ENCODE measurements around the gene ZDHHC13.

ZDHHC13 gene

DNA sequence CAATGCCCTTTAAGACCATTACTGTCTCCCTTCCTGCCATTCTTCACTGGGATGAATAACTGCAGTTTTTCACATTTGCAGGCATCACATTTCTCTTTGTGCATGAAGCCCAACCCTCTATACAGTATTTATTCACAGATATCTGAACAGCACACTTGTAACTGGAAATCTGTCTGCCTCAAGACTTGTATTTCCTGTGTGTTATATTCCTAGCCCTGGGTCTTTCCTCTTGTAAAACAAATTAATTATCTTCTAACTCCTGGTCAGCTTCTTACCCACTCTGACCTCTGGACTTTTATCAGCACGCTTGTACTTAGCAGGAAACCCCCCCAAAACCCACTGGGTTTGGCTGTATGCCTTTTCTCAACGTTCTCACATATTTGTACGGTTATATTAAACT lies 82.8 kb downstream of the ZDHHC13 start:
- no peak overlapping the region for H3K9ac ChIP-seq
- no peaks in the 10 kb centered on the region for H3K79me2 ChIP-seq
- H3K9me3 ChIP-seq (ENCODE audit: control insufficient read depth, low read length): no peaks in the 10 kb centered on the region
- H3K4me3 ChIP-seq (ENCODE audit: low read depth, low read length): no peak overlapping the region
- TF ChIP-seq, protein P1, sequence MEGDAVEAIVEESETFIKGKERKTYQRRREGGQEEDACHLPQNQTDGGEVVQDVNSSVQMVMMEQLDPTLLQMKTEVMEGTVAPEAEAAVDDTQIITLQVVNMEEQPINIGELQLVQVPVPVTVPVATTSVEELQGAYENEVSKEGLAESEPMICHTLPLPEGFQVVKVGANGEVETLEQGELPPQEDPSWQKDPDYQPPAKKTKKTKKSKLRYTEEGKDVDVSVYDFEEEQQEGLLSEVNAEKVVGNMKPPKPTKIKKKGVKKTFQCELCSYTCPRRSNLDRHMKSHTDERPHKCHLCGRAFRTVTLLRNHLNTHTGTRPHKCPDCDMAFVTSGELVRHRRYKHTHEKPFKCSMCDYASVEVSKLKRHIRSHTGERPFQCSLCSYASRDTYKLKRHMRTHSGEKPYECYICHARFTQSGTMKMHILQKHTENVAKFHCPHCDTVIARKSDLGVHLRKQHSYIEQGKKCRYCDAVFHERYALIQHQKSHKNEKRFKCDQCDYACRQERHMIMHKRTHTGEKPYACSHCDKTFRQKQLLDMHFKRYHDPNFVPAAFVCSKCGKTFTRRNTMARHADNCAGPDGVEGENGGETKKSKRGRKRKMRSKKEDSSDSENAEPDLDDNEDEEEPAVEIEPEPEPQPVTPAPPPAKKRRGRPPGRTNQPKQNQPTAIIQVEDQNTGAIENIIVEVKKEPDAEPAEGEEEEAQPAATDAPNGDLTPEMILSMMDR (IDR thresholded peaks at IDR 0.05): no peak
- no peaks in the 10 kb centered on the region for H3K36me3 ChIP-seq (ENCODE audit: control insufficient read depth, insufficient read depth, low read length)
- no peak overlapping the region for H3K27ac ChIP-seq
- H3K4me2 ChIP-seq (ENCODE audit: low read length): no peak overlapping the region
- no peaks in the 10 kb centered on the region for H3K27me3 ChIP-seq (ENCODE audit: control insufficient read depth, insufficient read depth, low read length)
- H3K4me1 ChIP-seq: no peaks in the 10 kb centered on the region
- H2AFZ ChIP-seq: no peak overlapping the region

DNA sequence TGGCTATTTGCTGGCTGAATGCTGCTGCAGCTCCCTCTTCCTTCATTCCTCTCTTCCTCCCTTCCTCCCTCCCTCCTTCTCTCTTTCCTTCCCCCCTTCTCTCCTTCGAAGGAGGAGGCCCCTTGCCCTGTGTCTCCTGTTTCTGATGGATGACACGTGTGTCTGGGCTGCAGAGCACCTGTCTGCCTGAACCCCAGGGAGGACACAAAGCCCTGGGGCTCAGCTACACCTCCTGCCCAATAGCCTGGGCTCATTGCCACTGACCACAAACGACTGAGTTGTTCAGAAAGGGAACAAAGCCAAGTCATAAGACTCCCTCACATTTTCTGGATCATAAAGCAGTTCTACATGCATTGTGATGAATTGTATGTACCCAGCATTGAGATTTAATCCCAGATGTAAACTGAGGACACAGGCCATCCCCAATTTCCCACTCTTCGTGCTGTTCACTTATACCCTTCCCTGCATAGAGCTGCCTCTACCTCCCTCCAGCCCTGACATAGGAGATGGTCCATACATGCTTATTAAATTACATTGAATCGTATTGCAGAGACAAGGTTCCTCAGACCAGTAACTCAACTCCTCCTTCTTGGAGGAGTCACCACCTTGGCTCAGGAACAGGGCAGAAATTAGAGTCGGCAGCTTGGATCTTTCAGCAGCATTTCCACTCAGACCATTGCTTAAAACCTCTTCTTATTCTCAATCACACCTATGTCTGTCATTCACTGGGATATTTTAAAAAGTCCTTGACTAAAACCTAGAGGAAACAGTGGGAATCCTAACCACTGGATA lies 83.6 kb downstream of the ZDHHC13 start:
- Histone ChIP-seq H3K4me1 (no peaks in the 10 kb centered on the region), H3K4me3 (ENCODE audit: low read depth, low read length) (no peak overlapping the region), H3K27me3 (ENCODE audit: control insufficient read depth, insufficient read depth, low read length) (no peaks in the 10 kb centered on the region), H3K27ac (no peak overlapping the region), H2AFZ (no peak overlapping the region), H3K36me3 (ENCODE audit: control insufficient read depth, insufficient read depth, low read length) (no peaks in the 10 kb centered on the region), H3K4me2 (ENCODE audit: low read length) (no peak overlapping the region), H3K9me3 (ENCODE audit: control insufficient read depth, low read length) (no peaks in the 10 kb centered on the region), H3K79me2 (no peaks in the 10 kb centered on the region), H3K9ac (no peak overlapping the region)
- TF ChIP-seq, protein P1 (IDR thresholded peaks at IDR 0.05): no peak

DNA sequence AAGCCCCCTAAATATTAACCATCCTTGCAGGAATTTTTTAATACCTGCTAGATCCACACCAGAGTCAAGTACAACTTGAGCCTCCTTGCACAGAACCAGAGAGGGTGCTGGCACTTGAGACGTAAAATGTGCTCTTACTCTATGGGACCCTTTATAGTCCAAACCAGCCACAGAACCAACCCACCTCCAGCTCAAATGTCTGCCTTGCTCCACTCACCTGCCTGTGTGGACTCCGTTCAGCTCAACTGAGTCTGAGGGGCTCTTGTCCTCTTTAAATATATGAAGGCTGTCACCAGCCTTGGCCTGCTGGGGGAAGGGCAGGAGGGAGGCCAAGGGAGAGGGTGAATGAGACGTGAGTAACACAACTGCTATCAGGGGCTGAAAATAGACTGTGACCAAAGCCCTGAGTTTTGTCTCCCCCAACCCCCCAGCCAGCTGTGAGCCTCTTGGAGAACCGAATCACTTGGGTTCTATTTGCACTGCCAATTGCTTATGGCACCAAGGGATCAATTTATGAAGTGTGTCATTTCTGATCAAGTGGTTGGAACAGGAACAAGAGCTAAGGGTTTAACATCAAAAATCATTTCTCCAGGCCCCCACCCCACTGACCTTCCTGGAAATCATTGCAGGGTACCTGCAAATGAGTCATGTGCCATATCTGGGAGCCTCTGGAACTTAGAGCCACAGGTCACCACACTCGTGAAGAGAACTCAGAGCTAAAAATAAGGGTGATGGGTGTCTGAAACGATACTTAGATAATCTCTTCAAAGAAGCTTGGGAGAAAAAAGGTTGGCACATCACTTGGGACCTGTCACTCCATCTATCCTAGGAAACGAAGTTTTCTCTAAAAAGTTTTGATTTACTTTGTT lies 85.0 kb downstream of the ZDHHC13 start, which contains the start of gene CSRP3:
Gene CSRP3, minus strand, starts transcription at position 247 of the 869 bp plus-strand sequence. CDS start 9,535 bp downstream, outside the sequence.
- TF ChIP-seq, protein P1 (IDR thresholded peaks at IDR 0.05): no peak
- Histone ChIP-seq H3K36me3 (ENCODE audit: control insufficient read depth, insufficient read depth, low read length) (no peaks in the 10 kb centered on the region), H3K9me3 (ENCODE audit: control insufficient read depth, low read length) (no peaks in the 10 kb centered on the region), H3K79me2 (no peaks in the 10 kb centered on the region), H3K4me2 (ENCODE audit: low read length) (no peak within 1 kb of the TSS), H3K4me3 (ENCODE audit: low read depth, low read length) (no peak within 1 kb of the TSS), H3K4me1 (no peaks in the 10 kb centered on the region), H3K9ac (no peak within 1 kb of the TSS), H3K27ac (no peak within 1 kb of the TSS), H3K27me3 (ENCODE audit: control insufficient read depth, insufficient read depth, low read length) (no peaks in the 10 kb centered on the region), H2AFZ (no peak within 1 kb of the TSS)

DNA sequence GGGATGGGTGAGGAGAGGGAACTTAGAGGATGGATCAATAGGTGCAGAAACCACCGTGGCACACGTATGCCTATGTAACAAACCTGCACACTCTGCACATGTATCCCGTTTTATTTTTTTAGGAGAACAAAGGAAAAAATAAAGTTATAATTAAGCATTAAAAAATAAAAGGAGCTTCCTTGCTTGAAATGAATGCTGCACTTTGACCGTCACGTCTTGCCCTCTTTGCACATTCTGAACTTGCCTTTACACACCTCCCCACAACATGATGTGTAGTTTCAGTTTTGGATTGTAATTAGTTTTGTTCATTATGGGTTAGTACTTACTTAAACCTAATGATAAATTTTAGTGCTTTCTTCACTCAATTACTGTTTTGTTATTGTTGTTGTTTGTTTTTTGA lies 87.9 kb downstream of the ZDHHC13 start:
- no peaks in the 10 kb centered on the region for H3K4me1 ChIP-seq

More for the DNA sequence above, 87.9 kb downstream of the ZDHHC13 start:
- no peaks in the 10 kb centered on the region for H3K79me2 ChIP-seq
- H3K9me3 ChIP-seq (ENCODE audit: control insufficient read depth, low read length): no peaks in the 10 kb centered on the region
- H3K27me3 ChIP-seq (ENCODE audit: control insufficient read depth, insufficient read depth, low read length): no peaks in the 10 kb centered on the region
- H3K36me3 ChIP-seq (ENCODE audit: control insufficient read depth, insufficient read depth, low read length): no peaks in the 10 kb centered on the region
- H3K27ac ChIP-seq: no peak overlapping the region
- H3K4me3 ChIP-seq (ENCODE audit: low read depth, low read length): no peak overlapping the region
- H3K9ac ChIP-seq: no peak overlapping the region
- TF ChIP-seq, protein P1 (IDR thresholded peaks at IDR 0.05): no peak
- H2AFZ ChIP-seq: no peak overlapping the region
- no peak overlapping the region for H3K4me2 ChIP-seq (ENCODE audit: low read length)
